Mesodermal cell (in vitro differentiated cells): Measurements from ENCODE around the gene LRMDA.

ENCODE experiments used
- H3K27ac ChIP-seq: 2 replicates; pipeline ENCODE4 v1.7.0; 2013; ENCODE audit warnings: mild to moderate bottlenecking, low read depth, low read length, moderate library complexity; ENCODE audit not compliant: severe bottlenecking
- H3K36me3 ChIP-seq: 2 replicates; pipeline ENCODE4 v1.7.1; 2013; ENCODE audit warnings: mild to moderate bottlenecking, low read length, moderate library complexity; ENCODE audit not compliant: control insufficient read depth, insufficient read depth
- H3K4me1 ChIP-seq: one replicate; pipeline ENCODE4 v1.7.1; 2013; ENCODE audit warnings: mild to moderate bottlenecking, low read length; ENCODE audit not compliant: insufficient read depth, control insufficient read depth, poor library complexity, severe bottlenecking
- H3K4me3 ChIP-seq: 2 replicates; pipeline ENCODE4 v1.7.0; 2013; ENCODE audit warnings: low read length, control low read depth, mild to moderate bottlenecking; ENCODE audit not compliant: insufficient read depth, poor library complexity, severe bottlenecking; ENCODE audit errors: extremely low read depth
- H3K9me3 ChIP-seq: 2 replicates; pipeline ENCODE4 v1.7.1; 2013; ENCODE audit warnings: mild to moderate bottlenecking, low read length, moderate library complexity; ENCODE audit not compliant: control insufficient read depth
- WGBS, 2 experiments: methylation state at CpG; one replicate each; pipeline ENCODE4 v1.1.5; 2013; ENCODE audit warnings: missing lambda C conversion rate in 2 of 2; ENCODE audit not compliant: insufficient coverage in 2 of 2; 5-methylcytosine and 5-hydroxymethylcytosine counted together

The LRMDA gene

DNA sequence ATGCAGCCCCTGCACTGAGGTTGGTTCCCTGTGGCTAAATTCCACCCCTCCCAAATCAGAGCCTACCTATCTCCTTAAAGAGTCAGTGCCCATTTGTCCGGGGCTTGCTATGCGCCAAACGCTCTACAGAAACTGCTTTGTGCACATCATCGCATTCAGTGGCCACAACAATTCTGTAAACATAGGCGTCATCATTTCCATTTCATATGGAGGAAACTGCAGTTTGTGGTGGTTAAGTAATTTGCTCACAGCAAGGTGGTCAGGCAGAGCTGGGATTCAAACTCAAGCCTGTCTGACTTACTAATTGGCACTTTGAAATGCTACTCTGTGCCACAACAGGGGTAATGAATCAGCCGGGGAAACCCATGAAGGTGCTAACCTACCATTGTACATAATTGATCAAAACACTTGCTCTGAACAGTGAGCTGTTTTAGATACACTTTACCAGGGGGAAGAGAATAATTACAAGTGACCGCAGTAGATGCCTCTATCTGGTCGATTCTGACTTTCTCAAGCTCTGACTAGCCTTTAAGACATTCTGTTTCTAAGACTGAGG is 775.5 kb downstream of the LRMDA start:
- WGBS, 2 experiments: 90 to 91% methylated on average over 4 to 7 of the region's 8 CpGs
- H3K9me3 ChIP-seq: no peaks in the 10 kb centered on the region
- no peak overlapping the region for H3K27ac ChIP-seq
- H3K4me3 ChIP-seq: no peak overlapping the region
- no peaks in the 10 kb centered on the region for H3K36me3 ChIP-seq
- no peaks in the 10 kb centered on the region for H3K4me1 ChIP-seq

DNA sequence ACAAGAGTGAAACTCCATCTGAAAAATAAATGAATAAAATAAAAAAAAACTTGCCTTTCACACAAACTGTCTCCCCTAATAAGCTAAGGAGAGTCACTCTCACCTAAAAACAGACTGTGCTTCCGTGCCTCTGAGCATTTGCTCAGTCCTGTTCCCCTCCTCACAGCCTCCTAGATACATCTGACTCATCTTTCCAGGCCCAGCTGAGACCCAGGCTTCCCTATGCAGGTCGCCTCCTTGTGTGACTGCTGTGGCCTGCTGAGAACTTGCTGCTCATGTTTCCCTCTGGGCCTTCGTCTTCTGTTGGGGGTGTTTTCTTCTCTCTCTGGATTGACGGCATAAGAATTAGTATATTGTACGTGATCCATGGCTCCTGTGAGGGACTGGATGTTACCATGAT is 777.7 kb downstream of the LRMDA start:
- WGBS, 2 experiments: 63 to 85% methylated on average over 2 of the region's 5 CpGs
- Histone ChIP-seq H3K27ac (no peak overlapping the region), H3K4me3 (no peak overlapping the region), H3K4me1 (no peaks in the 10 kb centered on the region), H3K36me3 (no peaks in the 10 kb centered on the region), H3K9me3 (no peaks in the 10 kb centered on the region)

DNA sequence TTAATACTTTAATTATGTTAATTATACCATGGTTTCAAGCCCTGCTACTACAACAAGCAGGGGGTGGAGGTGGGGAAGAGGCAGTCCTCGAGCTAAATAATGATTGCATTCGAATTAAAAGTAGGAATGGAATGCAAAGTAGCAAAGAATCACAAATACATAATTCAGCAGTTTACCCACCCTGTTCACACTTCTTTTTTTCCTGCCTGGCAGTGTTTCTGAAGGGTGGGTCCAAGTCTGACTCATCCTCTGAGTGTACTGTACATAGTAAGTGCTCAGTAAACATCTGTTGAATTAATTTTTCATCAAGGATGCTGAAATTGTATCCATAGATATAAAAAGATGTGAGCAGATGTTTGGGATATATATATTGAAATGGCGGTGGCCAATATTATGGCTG is 778.8 kb downstream of the LRMDA start:
- no peaks in the 10 kb centered on the region for H3K4me1 ChIP-seq
- no peak overlapping the region for H3K4me3 ChIP-seq
- no peak overlapping the region for H3K27ac ChIP-seq
- H3K9me3 ChIP-seq: no peaks in the 10 kb centered on the region
- no peaks in the 10 kb centered on the region for H3K36me3 ChIP-seq
- 86 to 100% methylated on average over 1 of the region's 3 CpGs for WGBS, 2 experiments

DNA sequence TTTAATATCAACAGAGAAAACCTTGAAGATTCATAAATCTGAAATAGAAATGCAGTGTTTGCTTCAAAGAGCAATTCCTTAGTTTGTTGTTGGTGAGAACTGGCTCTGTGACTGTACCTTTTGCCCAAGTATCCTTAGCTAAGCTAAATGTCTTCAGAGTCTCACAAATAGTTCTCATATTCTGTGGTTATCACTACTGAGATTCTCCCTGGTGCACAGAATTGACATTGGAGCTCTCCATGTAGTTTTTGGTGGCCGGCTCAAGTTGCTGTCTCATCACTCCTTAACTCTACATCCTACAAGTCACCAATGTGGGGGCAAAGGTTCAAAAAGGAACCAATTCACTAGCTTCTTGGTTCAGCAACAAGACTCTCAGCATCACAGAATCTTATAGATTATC is 780.3 kb downstream of the LRMDA start:
- H3K4me1 ChIP-seq: no peaks in the 10 kb centered on the region
- H3K36me3 ChIP-seq: no peaks in the 10 kb centered on the region
- no peak overlapping the region for H3K27ac ChIP-seq
- H3K9me3 ChIP-seq: no peaks in the 10 kb centered on the region
- H3K4me3 ChIP-seq: no peak overlapping the region
- 88 to 100% methylated on average over 1 of the region's 1 CpG for WGBS, 2 experiments

DNA sequence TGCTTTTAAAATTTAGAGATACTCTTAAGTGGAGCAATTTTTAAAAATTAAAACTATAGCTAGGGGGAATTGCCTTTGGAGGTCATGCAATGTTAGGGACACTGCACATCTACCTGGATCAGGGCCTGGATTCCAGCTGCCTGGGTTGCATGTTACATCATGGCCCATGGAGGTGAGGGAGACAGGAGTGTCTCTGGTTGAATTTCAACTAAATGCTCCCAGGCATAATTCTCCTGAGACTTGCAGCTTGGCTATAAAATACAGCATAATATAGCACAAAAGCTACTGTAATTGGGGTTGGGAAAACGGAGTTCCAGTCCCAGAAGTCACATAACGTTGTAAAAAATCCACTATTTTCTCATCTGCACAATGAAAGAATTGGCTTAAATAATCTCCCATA is 782.5 kb downstream of the LRMDA start:
- WGBS, 2 experiments: 90% methylated on average over 2 of the region's 2 CpGs; no CpG with 5 or more reads in 1 of the 2 experiments

DNA sequence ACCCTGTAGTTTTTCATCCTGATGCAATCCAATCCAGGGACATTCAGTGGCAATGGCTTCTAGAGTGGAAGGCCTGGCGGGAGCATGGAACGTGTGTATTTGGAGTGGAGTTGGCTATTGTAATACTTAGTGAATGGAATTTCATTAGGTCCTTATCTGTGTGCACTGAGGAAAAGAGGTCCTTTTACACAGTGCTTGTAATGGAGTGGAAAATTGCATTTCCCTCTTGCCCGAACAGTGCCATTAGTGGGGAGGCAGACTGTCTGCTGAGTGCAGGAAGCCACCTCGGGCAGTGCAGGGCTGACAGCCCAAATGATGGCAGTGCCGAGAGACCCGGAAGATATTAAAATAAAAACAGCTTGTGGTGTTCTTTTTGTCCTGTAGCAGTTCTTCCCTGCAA is 786.6 kb downstream of the LRMDA start:
- no peaks in the 10 kb centered on the region for H3K9me3 ChIP-seq
- H3K4me3 ChIP-seq: no peak overlapping the region
- no peak overlapping the region for H3K27ac ChIP-seq
- H3K4me1 ChIP-seq: no peaks in the 10 kb centered on the region
- H3K36me3 ChIP-seq: no peaks in the 10 kb centered on the region
- 89 to 90% methylated on average over 5 to 6 of the region's 6 CpGs for WGBS, 2 experiments

More for the DNA sequence above, 782.5 kb downstream of the LRMDA start:
- Histone ChIP-seq H3K4me1 (no peaks in the 10 kb centered on the region), H3K27ac (no peak overlapping the region), H3K9me3 (no peaks in the 10 kb centered on the region), H3K36me3 (no peaks in the 10 kb centered on the region), H3K4me3 (no peak overlapping the region)

DNA sequence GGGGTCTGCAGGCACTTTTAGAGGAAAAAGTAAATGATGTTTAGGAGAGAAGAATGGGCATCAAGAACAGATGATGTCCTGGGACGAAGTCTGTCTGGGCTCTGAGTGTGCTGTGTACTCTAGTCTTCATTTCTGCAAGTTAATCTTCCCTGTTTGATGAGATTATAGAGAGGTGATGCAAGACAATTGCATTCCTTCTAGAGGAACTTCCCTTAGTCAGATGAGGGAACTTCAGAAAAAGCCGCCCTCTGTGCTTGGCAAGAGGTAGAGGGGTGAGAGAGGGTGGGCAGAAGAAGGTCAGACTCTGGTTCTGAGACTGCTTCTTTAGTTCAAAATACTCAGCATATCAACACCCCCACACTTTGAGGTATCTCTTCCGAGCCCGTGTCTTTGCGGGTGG is 797.9 kb downstream of the LRMDA start:
- WGBS, 2 experiments: 88 to 100% methylated on average over 1 to 3 of the region's 5 CpGs
- Histone ChIP-seq H3K36me3 (no peaks in the 10 kb centered on the region), H3K9me3 (no peaks in the 10 kb centered on the region), H3K4me3 (no peak overlapping the region), H3K27ac (no peak overlapping the region), H3K4me1 (peaks cover 10% of the 10 kb centered on the region)

DNA sequence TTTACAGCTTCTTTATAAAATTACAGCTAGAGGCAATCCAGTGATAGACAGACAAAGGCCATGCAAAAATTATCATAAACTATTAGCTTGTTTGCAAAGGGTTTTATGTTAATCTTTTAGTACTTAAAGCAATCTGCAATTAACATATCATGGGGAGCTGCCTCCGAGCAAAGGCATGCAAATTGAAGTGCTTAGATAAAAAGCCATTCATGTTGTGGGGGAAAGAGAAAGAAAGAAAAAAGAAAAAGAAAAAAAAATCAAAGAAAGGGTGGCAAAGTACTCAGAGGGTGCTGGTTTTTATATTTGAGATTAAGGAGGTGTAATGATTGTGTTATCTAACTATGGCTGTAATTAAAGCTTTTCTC is 799.5 kb downstream of the LRMDA start:
- no peaks in the 10 kb centered on the region for H3K9me3 ChIP-seq
- peaks cover 10% of the 10 kb centered on the region for H3K4me1 ChIP-seq
- H3K36me3 ChIP-seq: no peaks in the 10 kb centered on the region
- H3K4me3 ChIP-seq: no peak overlapping the region
- WGBS, 2 experiments: no CpG with 5 or more reads among the region's 1 CpG
- H3K27ac ChIP-seq: peak overlapping the region; percentile 58

DNA sequence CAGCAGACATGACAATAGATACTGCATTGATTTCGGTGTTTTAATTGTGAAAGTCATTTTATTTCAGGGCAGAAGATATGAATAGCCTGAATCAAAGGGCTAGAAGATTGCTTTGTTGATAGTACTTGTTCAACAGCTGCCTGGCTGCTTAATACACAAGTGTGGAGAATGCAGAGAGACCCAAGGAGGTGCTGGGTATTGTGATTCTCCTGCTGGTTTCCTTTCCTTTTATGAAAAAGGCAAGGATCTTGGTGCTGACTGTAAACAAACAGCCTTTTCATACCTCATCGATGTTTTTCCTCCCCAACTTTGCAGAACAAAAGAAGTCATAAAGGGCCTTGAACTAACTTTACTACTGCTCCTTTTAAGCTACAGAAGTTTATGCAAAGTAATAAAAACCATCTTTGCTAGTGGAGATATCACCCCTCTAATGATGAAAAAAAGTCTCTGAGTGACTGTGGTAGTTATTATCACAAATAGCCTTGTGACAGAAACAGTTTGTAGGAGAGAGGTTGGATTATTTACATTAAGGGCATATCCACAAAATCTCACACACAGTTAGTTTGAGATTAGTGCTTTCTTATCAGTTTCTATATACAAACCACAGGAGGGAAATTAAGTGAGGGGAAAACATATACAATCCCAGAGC is 800.0 kb downstream of the LRMDA start:
- peaks cover 10% of the 10 kb centered on the region for H3K4me1 ChIP-seq
- H3K4me3 ChIP-seq: no peak overlapping the region
- H3K27ac ChIP-seq: peak overlapping the region; percentile 58
- H3K36me3 ChIP-seq: no peaks in the 10 kb centered on the region
- H3K9me3 ChIP-seq: no peaks in the 10 kb centered on the region
- 0% methylated on average over 1 to 2 of the region's 2 CpGs for WGBS, 2 experiments

DNA sequence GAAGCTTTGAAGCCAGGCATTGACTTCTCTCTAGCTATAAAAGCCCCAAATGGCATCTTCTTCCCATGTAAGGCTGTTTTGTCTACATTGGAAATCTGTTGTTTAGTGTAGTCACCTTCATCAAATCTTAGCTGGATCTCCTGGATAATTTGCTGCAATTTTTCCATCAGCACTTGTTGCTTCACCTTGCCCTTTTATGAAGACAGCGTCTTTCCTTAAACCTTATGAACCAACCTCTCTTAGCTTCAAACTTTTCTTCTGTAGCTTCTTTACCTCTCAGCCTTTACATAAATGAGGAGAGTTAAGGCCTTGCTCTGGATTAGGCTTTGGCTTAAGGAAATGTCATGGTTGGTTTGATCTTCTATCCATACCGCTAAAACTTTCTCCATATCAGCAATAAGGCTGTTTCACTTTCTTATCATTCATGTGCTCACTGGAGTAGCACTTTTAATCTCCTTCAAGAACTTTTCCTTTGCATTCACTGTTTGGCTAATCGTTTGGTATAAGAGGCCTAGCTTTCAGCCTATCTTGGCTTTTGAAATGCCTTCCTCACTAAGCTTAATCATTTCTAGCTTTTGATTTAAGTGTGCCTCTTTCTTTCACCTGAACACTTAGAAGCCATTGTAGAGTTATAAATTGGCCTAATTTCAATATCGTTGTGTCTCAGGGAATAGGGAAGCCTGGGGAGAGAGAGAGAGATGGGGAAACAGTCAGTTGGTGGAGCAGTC is 803.2 kb downstream of the LRMDA start:
- H3K4me3 ChIP-seq: no peak overlapping the region
- 94 to 100% methylated on average over 1 to 2 of the region's 4 CpGs for WGBS, 2 experiments
- no peaks in the 10 kb centered on the region for H3K36me3 ChIP-seq
- H3K27ac ChIP-seq: no peak overlapping the region
- peaks cover 14% of the 10 kb centered on the region for H3K4me1 ChIP-seq
- H3K9me3 ChIP-seq: no peaks in the 10 kb centered on the region

DNA sequence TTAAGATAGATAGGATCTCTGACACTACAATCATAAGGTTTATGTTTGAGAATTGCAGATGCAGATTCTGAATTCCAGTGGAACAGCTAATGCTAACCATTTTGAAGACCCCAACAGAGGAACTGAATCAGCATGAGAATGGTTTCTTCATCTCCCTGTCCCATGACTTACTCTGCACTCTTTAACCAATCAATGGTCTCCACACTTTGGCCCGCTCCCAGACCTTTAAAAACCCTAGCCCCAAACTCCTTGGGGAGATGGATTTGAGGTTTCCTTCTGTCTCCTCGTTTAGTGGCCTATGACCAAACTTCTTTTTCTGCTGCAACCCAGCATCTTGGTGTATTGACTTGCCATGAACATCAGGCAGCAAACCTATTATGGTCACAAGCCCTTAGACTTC is 804.9 kb downstream of the LRMDA start:
- H3K9me3 ChIP-seq: no peaks in the 10 kb centered on the region
- 80% methylated on average over 1 of the region's 2 CpGs; no CpG with 5 or more reads in 1 of the 2 experiments for WGBS, 2 experiments
- H3K36me3 ChIP-seq: no peaks in the 10 kb centered on the region
- H3K4me1 ChIP-seq: peaks cover 7% of the 10 kb centered on the region
- no peak overlapping the region for H3K4me3 ChIP-seq
- no peak overlapping the region for H3K27ac ChIP-seq
